Measurements from ENCODE around the gene FIBP.
A peak's percentile ranks its signal among the peaks of the same experiment; 100 is the strongest.

Gene FIBP

GRCh38 chr11:65888163-65888814 lies at the start of gene FIBP:
FIBP (minus strand) TSS chr11:65888471; CDS start chr11:65888418, 53 bp downstream.
- H3K4me3 ChIP-seq, result peak within 1 kb of the TSS; percentile 47 to 78 (median 63)
- peak within 1 kb of the TSS; percentile 47 to 98 (median 89) for H3K27ac ChIP-seq

GRCh38 chr11:65937766-65938165 lies 49.5 kb upstream of the FIBP start:
- Histone ChIP-seq H3K4me3 (no peak overlapping the region), H3K27ac (no peak overlapping the region)

DNA sequence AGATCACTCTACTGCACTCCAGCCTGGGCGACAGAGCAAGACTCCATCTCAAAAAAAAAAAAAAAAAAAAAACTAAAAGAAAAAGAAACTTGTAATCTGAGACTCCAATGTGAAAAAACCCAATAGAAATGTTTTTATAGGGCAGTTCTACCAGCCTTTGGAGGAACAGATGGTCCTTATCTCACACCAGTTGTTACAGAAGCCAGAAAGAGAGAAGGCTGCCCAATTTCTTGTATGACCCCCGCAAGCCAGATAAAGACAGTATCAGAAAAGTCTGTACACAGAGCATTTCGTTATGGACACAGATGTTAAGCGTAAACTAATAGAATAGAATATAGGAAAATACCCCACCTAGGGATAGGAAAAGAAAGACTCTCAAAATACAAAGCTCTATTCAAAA lies 45.7 kb upstream of the FIBP start:
- no peak overlapping the region for H3K27ac ChIP-seq
- H3K4me3 ChIP-seq, result no peak overlapping the region

GRCh38 chr11:65932558-65932919 lies 44.3 kb upstream of the FIBP start:
- Histone ChIP-seq H3K4me3 (no peak overlapping the region), H3K27ac (no peak overlapping the region)

GRCh38 chr11:65931773-65932557 lies 43.7 kb upstream of the FIBP start:
- H3K4me3 ChIP-seq, result no peak overlapping the region
- no peak overlapping the region for H3K27ac ChIP-seq

DNA sequence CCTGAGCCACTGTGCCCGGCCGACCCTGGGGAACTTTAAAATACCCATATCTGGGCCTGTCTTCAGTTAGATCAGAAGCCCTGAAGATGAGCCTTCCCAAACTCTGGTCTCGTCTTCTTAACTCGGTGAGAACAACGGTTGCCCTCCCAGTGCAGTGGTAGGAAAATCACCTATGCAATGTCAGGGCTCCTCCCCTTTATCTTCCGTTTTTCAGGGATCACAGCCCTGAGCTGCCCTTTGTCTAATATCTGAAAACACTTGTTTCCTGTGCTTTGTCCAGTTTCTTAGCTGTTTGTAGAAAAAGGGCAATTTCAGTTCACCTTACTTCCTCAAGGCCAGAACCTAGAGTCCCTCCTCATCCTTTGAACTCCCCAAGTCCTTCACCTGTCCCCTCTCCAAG lies 40.4 kb upstream of the FIBP start:
- H3K27ac ChIP-seq, result peak overlapping the region in 13 of 21 experiments; percentile 56 to 96 (median 82)

GRCh38 chr11:65927904-65928397 lies 39.7 kb upstream of the FIBP start:
- H3K4me3 ChIP-seq, result peak overlapping the region in 1 of 7 experiments; percentile 3
- H3K27ac ChIP-seq, result peak overlapping the region in 17 of 21 experiments; percentile 8 to 96 (median 78)

More for the DNA sequence above, 40.4 kb upstream of the FIBP start:
- H3K4me3 ChIP-seq, result no peak overlapping the region

DNA sequence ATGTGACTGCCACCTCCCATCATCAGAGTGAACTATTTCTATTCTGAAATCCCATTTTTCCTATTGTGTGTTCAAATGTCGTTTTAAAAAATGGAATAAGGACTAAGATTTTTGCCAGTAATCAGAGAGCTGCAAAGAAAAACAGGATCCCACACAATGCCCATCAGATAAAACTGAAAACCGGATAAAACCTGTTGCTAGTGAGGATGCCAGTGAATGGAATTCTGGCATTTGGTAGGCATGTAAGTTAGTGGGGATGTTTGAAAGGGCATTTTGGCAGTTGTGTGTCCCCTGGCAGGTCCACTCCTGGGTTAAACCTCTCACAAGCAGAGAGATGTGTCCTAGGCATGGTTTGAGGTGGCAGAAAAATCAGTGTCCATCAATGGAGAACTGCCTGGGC lies 37.1 kb upstream of the FIBP start:
- H3K4me3 ChIP-seq, result no peak overlapping the region
- H3K27ac ChIP-seq, result no peak overlapping the region

DNA sequence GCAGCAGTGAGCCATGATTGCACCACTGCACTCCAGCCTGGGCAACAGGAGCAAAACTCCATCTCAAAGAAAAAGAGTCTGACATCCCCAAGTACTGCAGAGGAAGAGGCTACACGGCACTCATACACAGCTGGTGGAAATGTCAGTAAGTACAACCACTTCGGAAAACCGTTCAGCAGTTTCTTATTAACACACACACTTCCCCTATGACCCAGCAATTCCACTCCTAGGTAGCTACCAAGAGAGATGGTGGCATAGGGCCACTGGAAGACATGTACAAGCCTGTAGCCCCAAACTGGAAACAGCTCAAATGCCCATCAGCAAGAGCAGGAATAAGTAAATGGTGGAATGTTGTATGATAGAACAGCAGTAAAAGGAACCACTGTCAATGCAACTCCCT lies 34.3 kb upstream of the FIBP start:
- Histone ChIP-seq H3K4me3 (no peak overlapping the region), H3K27ac (peak overlapping the region in 2 of 21 experiments; percentile 9 to 32)

GRCh38 chr11:65921876-65922275 lies 33.6 kb upstream of the FIBP start:
- Histone ChIP-seq H3K4me3 (no peak overlapping the region), H3K27ac (no peak overlapping the region)

- peak overlapping the region in 11 of 21 experiments; percentile 12 to 100 (median 94) for H3K27ac ChIP-seq
- peak overlapping the region in 2 of 7 experiments; percentile 77 to 96 for H3K4me3 ChIP-seq
Observed at GRCh38 chr11:65921033-65921555, 32.8 kb upstream of the FIBP start.

DNA sequence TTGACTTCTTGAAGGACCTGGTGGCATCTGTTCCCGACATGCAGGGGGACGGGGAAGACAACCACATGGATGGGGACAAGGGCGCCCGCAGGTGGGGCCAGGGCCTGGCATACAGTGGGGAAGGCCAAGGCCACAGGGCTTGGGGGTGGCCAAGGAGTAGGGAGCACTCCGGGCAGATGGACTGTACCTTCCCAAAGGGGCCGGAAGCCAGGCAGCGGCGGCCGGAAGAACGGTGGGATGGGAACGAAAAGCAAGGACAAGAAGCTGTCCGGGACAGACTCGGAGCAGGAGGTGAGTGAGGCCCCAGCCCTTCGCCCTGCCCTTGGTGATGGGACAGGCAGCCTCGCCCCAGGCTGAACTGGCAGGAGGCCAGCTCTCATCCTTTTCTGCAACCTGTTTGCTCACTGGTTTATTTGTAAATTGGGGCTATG lies 32.1 kb upstream of the FIBP start:
- H3K4me3 ChIP-seq, result peak overlapping the region; percentile 77 to 98 (median 96)
- H3K27ac ChIP-seq, result peak overlapping the region in 19 of 21 experiments; percentile 86 to 100 (median 94)

DNA sequence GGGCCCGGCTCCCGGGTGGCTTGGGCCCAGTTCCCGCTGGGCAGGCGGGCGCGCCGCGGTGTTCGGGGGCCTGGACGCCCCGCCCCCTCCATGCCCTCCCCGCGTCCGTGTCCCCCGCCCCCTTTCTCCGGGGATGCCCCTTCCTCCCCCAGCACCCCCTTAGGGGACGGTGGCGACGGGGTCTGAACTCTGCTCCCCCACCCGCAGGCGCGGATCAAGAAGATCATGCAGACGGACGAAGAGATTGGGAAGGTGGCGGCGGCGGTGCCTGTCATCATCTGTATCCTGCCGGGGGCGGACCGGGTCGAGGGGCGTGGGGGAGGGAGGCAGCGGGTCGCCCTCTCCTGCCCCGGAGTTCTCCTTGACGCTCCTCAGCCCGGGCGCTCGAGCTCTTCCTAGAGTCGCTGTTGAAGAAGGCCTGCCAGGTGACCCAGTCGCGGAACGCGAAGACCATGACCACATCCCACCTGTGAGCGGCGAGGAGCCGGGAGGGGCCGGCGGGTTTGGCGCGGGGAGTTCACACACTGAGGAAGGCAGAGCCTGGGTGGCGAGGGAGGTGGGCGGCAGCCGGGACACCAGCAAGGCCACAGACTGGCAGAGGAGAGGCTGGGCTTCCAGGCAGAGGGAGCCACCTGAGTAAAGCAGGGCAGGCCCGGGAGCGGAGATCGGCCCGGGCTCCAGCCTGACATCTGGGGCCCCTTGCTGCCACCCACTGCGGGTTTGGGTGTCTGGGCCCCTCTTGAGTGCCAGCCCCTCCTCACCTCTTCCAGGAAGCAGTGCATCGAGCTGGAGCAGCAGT lies 31.5 kb upstream of the FIBP start:
- peak overlapping the region; percentile 76 to 100 (median 94) for H3K27ac ChIP-seq
- H3K4me3 ChIP-seq, result peak overlapping the region; percentile 77 to 98 (median 96)

DNA sequence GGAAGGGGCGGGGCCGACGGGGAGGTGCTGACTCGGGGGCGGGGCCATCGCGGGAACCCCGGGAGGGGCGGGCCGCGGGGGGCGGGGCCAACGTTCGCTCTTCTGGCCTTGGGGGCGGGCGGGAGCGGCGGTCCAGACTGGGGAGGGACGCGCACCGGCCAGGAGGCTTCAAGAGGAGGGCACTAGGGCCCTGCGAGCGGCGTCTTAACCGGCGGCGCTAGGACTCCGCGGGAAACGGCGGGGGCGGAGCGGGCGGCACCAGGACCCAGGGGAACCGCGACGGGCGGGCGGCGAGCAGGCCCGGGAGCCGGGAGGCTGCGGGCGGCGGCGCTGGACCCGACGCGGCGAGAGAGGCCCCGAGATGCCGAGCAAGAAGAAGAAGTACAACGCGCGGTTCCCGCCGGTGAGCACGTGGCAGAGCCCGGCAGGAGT lies 30.9 kb upstream of the FIBP start, which contains the start of gene DRAP1:
Gene DRAP1, plus strand, starts transcription at position 286 of the 432 bp plus-strand sequence. Its CDS starts 76 bp downstream, at position 362.
- Histone ChIP-seq H3K27ac (peak within 1 kb of the TSS; percentile 92 to 100 (median 97)), H3K4me3 (peak within 1 kb of the TSS; percentile 77 to 98 (median 96))

GRCh38 chr11:65918211-65919140 lies 30.2 kb upstream of the FIBP start, which contains the start of gene C11orf68:
C11orf68 (minus strand) TSS chr11:65919062; CDS start chr11:65919031, 31 bp downstream.
- H3K27ac ChIP-seq, result peak within 1 kb of the TSS; percentile 92 to 100 (median 97)

GRCh38 chr11:65917434-65918210 lies 29.4 kb upstream of the FIBP start:
- H3K27ac ChIP-seq, result peak overlapping the region in 20 of 21 experiments; percentile 93 to 100 (median 98)
- H3K4me3 ChIP-seq, result peak overlapping the region; percentile 71 to 96 (median 83)

More at GRCh38 chr11:65918211-65919140, 30.2 kb upstream of the FIBP start, which contains the start of gene C11orf68:
- H3K4me3 ChIP-seq, result peak within 1 kb of the TSS; percentile 77 to 98 (median 96)

DNA sequence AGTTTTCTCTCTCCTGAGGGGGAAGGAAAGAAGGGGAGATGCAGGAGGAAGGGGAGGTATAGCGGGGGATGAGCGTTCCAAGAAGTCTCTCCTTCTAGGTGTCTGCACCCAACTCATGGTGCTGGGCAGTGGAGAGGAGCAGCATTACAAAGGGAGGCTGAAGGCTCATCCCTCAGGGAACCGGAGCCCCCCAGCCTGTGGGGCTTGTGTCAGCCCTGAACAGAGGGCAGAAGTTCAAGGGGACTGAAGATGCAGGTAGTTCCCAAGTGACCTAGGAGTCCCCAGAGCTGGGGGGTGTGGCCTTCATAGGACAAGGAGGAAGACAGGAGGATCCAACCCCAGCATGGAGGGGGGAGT lies 28.8 kb upstream of the FIBP start:
- peak overlapping the region in 15 of 21 experiments; percentile 68 to 100 (median 98) for H3K27ac ChIP-seq
- H3K4me3 ChIP-seq, result peak overlapping the region in 1 of 7 experiments; percentile 77

All from skin epidermis (tissue), 12 donors.